ENCODE data around the gene CACNA1A. TPM values are rescaled to one million over a fixed set of nuclear protein-coding genes. Genes with fewer than 3 reads are reported as not detected.

Gene CACNA1A
- total RNA-seq, 2 donors from 2014 or later = 0.77 TPM; not detected in 1

- DNase-seq = no peak
- Mint-ChIP-seq H3K4me3 (no peak overlapping the region), H3K27me3 (peaks cover 72% of the 10 kb centered on the region), H3K36me3 (ENCODE audit: low read depth) (peaks cover 2% of the 10 kb centered on the region), H3K27ac (no peak overlapping the region), H3K4me1 (no peaks in the 10 kb centered on the region)
- H3K9me3 ChIP-seq (ENCODE audit: control insufficient read depth, low read length, poor library complexity, severe bottlenecking) = no peaks in the 10 kb centered on the region
- no peak for ATAC-seq
Observed at GRCh38 chr19:13511947-13512346, 5.7 kb upstream of the CACNA1A start.

GRCh38 chr19:13507053-13507611, 853 bp upstream of the CACNA1A start:
- ATAC-seq (no peak), DNase-seq (no peak)
- Mint-ChIP-seq H3K36me3 (ENCODE audit: low read depth) (peaks cover 2% of the 10 kb centered on the region), H3K27me3 (peaks cover 77% of the 10 kb centered on the region), H3K27ac (no peak overlapping the region), H3K4me1 (no peaks in the 10 kb centered on the region), H3K4me3 (peak overlapping the region; percentile 55)
- no peaks in the 10 kb centered on the region for H3K9me3 ChIP-seq (ENCODE audit: control insufficient read depth, low read length, poor library complexity, severe bottlenecking)

- DNase-seq (no peak), ATAC-seq (peak; percentile 54)
- Mint-ChIP-seq H3K4me3 (peak overlapping the region; percentile 36), H3K27ac (no peak overlapping the region), H3K36me3 (ENCODE audit: low read depth) (peaks cover 2% of the 10 kb centered on the region), H3K27me3 (peaks cover 79% of the 10 kb centered on the region), H3K4me1 (no peaks in the 10 kb centered on the region)
- H3K9me3 ChIP-seq (ENCODE audit: control insufficient read depth, low read length, poor library complexity, severe bottlenecking) = no peaks in the 10 kb centered on the region
Observed at GRCh38 chr19:13505761-13506470, 363 bp downstream of the CACNA1A start.

- ATAC-seq (no peak), DNase-seq (no peak)
- Mint-ChIP-seq H3K36me3 (ENCODE audit: low read depth) (peaks cover 2% of the 10 kb centered on the region), H3K4me3 (peak overlapping the region; percentile 43), H3K27me3 (peaks cover 80% of the 10 kb centered on the region), H3K4me1 (no peaks in the 10 kb centered on the region), H3K27ac (no peak overlapping the region)
- H3K9me3 ChIP-seq (ENCODE audit: control insufficient read depth, low read length, poor library complexity, severe bottlenecking) = no peaks in the 10 kb centered on the region
Observed at GRCh38 chr19:13505164-13505695, 1.0 kb downstream of the CACNA1A start.

GRCh38 chr19:13503570-13504235, 2.6 kb downstream of the CACNA1A start:
- no peak for DNase-seq
- peaks cover 2% of the 10 kb centered on the region for H3K36me3 Mint-ChIP-seq (ENCODE audit: low read depth)
- ATAC-seq = no peak
- H3K27me3 Mint-ChIP-seq = peaks cover 74% of the 10 kb centered on the region
- no peak overlapping the region for H3K4me3 Mint-ChIP-seq
- H3K27ac Mint-ChIP-seq = no peak overlapping the region
- H3K9me3 ChIP-seq (ENCODE audit: control insufficient read depth, low read length, poor library complexity, severe bottlenecking) = no peaks in the 10 kb centered on the region
- H3K4me1 Mint-ChIP-seq = no peaks in the 10 kb centered on the region

- ATAC-seq (no peak), DNase-seq (no peak)
- Mint-ChIP-seq H3K4me3 (no peak overlapping the region), H3K4me1 (no peaks in the 10 kb centered on the region), H3K27ac (no peak overlapping the region), H3K27me3 (peaks cover 61% of the 10 kb centered on the region), H3K36me3 (ENCODE audit: low read depth) (peaks cover 1% of the 10 kb centered on the region)
- no peaks in the 10 kb centered on the region for H3K9me3 ChIP-seq (ENCODE audit: control insufficient read depth, low read length, poor library complexity, severe bottlenecking)
Observed at GRCh38 chr19:13502231-13502630, 4.0 kb downstream of the CACNA1A start.

- no peak for ATAC-seq
- H3K4me3 Mint-ChIP-seq = no peak overlapping the region
- H3K27me3 Mint-ChIP-seq = peaks cover 48% of the 10 kb centered on the region
- no peak for DNase-seq
- no peaks in the 10 kb centered on the region for H3K9me3 ChIP-seq (ENCODE audit: control insufficient read depth, low read length, poor library complexity, severe bottlenecking)
- H3K36me3 Mint-ChIP-seq (ENCODE audit: low read depth) = no peaks in the 10 kb centered on the region
- H3K27ac Mint-ChIP-seq = no peak overlapping the region
- no peaks in the 10 kb centered on the region for H3K4me1 Mint-ChIP-seq
Observed at GRCh38 chr19:13499692-13500091, 6.6 kb downstream of the CACNA1A start.

- ATAC-seq (no peak), DNase-seq (no peak)
- Mint-ChIP-seq H3K4me1 (no peaks in the 10 kb centered on the region), H3K4me3 (no peak overlapping the region), H3K27ac (no peak overlapping the region), H3K36me3 (ENCODE audit: low read depth) (no peaks in the 10 kb centered on the region), H3K27me3 (peaks cover 13% of the 10 kb centered on the region)
- no peaks in the 10 kb centered on the region for H3K9me3 ChIP-seq (ENCODE audit: control insufficient read depth, low read length, poor library complexity, severe bottlenecking)
Observed at GRCh38 chr19:13493516-13494310, 12.6 kb downstream of the CACNA1A start.

- H3K4me1 Mint-ChIP-seq = no peaks in the 10 kb centered on the region
- ATAC-seq (no peak), DNase-seq (no peak)
- no peak overlapping the region for H3K27ac Mint-ChIP-seq
- no peak overlapping the region for H3K4me3 Mint-ChIP-seq
- H3K27me3 Mint-ChIP-seq = peaks cover 14% of the 10 kb centered on the region
- H3K9me3 ChIP-seq (ENCODE audit: control insufficient read depth, low read length, poor library complexity, severe bottlenecking) = no peaks in the 10 kb centered on the region
- H3K36me3 Mint-ChIP-seq (ENCODE audit: low read depth) = no peaks in the 10 kb centered on the region
Observed at GRCh38 chr19:13492128-13492527, 14.2 kb downstream of the CACNA1A start.

- H3K4me1 Mint-ChIP-seq = no peaks in the 10 kb centered on the region
- no peak overlapping the region for H3K4me3 Mint-ChIP-seq
- H3K36me3 Mint-ChIP-seq (ENCODE audit: low read depth) = no peaks in the 10 kb centered on the region
- no peak overlapping the region for H3K27ac Mint-ChIP-seq
- H3K9me3 ChIP-seq (ENCODE audit: control insufficient read depth, low read length, poor library complexity, severe bottlenecking) = no peaks in the 10 kb centered on the region
- ATAC-seq (no peak), DNase-seq (no peak)
- H3K27me3 Mint-ChIP-seq = peaks cover 19% of the 10 kb centered on the region
Observed at GRCh38 chr19:13487985-13488384, 18.3 kb downstream of the CACNA1A start.

GRCh38 chr19:13484166-13484565, 22.1 kb downstream of the CACNA1A start:
- H3K9me3 ChIP-seq (ENCODE audit: control insufficient read depth, low read length, poor library complexity, severe bottlenecking) = no peaks in the 10 kb centered on the region
- Mint-ChIP-seq H3K4me3 (no peak overlapping the region), H3K27ac (no peak overlapping the region), H3K36me3 (ENCODE audit: low read depth) (peaks cover 3% of the 10 kb centered on the region), H3K27me3 (peaks cover 7% of the 10 kb centered on the region), H3K4me1 (no peaks in the 10 kb centered on the region)
- DNase-seq (no peak), ATAC-seq (no peak)

GRCh38 chr19:13483215-13483614, 23.1 kb downstream of the CACNA1A start:
- no peaks in the 10 kb centered on the region for H3K4me1 Mint-ChIP-seq
- DNase-seq (no peak), ATAC-seq (no peak)
- no peak overlapping the region for H3K4me3 Mint-ChIP-seq
- peaks cover 8% of the 10 kb centered on the region for H3K27me3 Mint-ChIP-seq
- H3K36me3 Mint-ChIP-seq (ENCODE audit: low read depth) = peaks cover 4% of the 10 kb centered on the region
- H3K9me3 ChIP-seq (ENCODE audit: control insufficient read depth, low read length, poor library complexity, severe bottlenecking) = no peaks in the 10 kb centered on the region
- H3K27ac Mint-ChIP-seq = no peak overlapping the region

GRCh38 chr19:13478576-13478975, 27.7 kb downstream of the CACNA1A start:
- H3K27me3 Mint-ChIP-seq = peaks cover 6% of the 10 kb centered on the region
- no peaks in the 10 kb centered on the region for H3K4me1 Mint-ChIP-seq
- peaks cover 4% of the 10 kb centered on the region for H3K36me3 Mint-ChIP-seq (ENCODE audit: low read depth)
- no peak for DNase-seq
- H3K9me3 ChIP-seq (ENCODE audit: control insufficient read depth, low read length, poor library complexity, severe bottlenecking) = peaks cover 11% of the 10 kb centered on the region
- no peak overlapping the region for H3K27ac Mint-ChIP-seq
- H3K4me3 Mint-ChIP-seq = no peak overlapping the region
- ATAC-seq = no peak
